ENCODE measurements around the gene TNNT2. TPM values are rescaled to one million over a fixed set of nuclear protein-coding genes. Genes with fewer than 3 reads are reported as not detected.

The TNNT2 gene
- total RNA-seq, 1 donor from 2014 or later = 3.0 TPM

DNA sequence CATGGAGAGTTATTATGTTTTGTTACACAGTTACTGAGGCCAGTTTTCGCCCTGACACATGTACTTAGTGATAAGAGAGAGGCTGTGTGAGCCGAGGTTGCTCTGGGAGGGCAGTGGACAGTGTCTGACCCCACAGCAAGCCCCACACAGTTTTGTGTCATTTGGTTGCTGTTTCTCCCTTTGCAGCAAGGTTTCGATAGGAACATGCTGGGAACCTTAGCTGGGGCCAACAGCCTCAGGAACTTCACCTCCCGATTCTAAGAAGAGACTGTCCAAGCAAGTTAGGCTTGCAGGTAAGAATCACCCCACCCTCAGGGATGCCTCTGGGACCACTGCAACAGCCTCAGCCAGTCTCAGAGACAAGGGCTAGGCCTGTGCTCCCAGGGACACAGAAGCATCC lies 48.9 kb downstream of the TNNT2 start:
- no peaks in the 10 kb centered on the region for H3K36me3 Mint-ChIP-seq (ENCODE audit: unreplicated experiment)
- TF ChIP-seq, protein P1, sequence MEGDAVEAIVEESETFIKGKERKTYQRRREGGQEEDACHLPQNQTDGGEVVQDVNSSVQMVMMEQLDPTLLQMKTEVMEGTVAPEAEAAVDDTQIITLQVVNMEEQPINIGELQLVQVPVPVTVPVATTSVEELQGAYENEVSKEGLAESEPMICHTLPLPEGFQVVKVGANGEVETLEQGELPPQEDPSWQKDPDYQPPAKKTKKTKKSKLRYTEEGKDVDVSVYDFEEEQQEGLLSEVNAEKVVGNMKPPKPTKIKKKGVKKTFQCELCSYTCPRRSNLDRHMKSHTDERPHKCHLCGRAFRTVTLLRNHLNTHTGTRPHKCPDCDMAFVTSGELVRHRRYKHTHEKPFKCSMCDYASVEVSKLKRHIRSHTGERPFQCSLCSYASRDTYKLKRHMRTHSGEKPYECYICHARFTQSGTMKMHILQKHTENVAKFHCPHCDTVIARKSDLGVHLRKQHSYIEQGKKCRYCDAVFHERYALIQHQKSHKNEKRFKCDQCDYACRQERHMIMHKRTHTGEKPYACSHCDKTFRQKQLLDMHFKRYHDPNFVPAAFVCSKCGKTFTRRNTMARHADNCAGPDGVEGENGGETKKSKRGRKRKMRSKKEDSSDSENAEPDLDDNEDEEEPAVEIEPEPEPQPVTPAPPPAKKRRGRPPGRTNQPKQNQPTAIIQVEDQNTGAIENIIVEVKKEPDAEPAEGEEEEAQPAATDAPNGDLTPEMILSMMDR (IDR thresholded peaks at IDR 0.05) = no peak

GRCh38 chr1:201327687-201328240 lies 49.7 kb downstream of the TNNT2 start:
- H3K4me1 Mint-ChIP-seq (ENCODE audit: unreplicated experiment) = peaks cover 7% of the 10 kb centered on the region
- H3K36me3 Mint-ChIP-seq (ENCODE audit: unreplicated experiment) = no peaks in the 10 kb centered on the region
- H3K9me3 Mint-ChIP-seq (ENCODE audit: unreplicated experiment) = no peaks in the 10 kb centered on the region
- no peak overlapping the region for H3K4me3 Mint-ChIP-seq (ENCODE audit: unreplicated experiment)
- H3K27ac Mint-ChIP-seq (ENCODE audit: unreplicated experiment) = no peak overlapping the region
- TF ChIP-seq, protein P1 (IDR thresholded peaks at IDR 0.05) = no peak
- peaks cover 35% of the 10 kb centered on the region for H3K27me3 Mint-ChIP-seq (ENCODE audit: unreplicated experiment)
- DNase-seq (ENCODE audit: extremely low spot score, unreplicated experiment) = no peak

More for the DNA sequence above, 48.9 kb downstream of the TNNT2 start:
- DNase-seq (ENCODE audit: extremely low spot score, unreplicated experiment) = no peak
- Mint-ChIP-seq H3K4me3 (ENCODE audit: unreplicated experiment) (no peak overlapping the region), H3K4me1 (ENCODE audit: unreplicated experiment) (peaks cover 7% of the 10 kb centered on the region), H3K9me3 (ENCODE audit: unreplicated experiment) (no peaks in the 10 kb centered on the region), H3K27ac (ENCODE audit: unreplicated experiment) (no peak overlapping the region), H3K27me3 (ENCODE audit: unreplicated experiment) (peaks cover 36% of the 10 kb centered on the region)

GRCh38 chr1:201326710-201327109 lies 50.8 kb downstream of the TNNT2 start:
- TF ChIP-seq, protein P1 (IDR thresholded peaks at IDR 0.05) = no peak
- Mint-ChIP-seq H3K4me3 (ENCODE audit: unreplicated experiment) (no peak overlapping the region), H3K4me1 (ENCODE audit: unreplicated experiment) (peaks cover 7% of the 10 kb centered on the region), H3K27me3 (ENCODE audit: unreplicated experiment) (peaks cover 35% of the 10 kb centered on the region), H3K27ac (ENCODE audit: unreplicated experiment) (no peak overlapping the region), H3K36me3 (ENCODE audit: unreplicated experiment) (no peaks in the 10 kb centered on the region), H3K9me3 (ENCODE audit: unreplicated experiment) (no peaks in the 10 kb centered on the region)
- no peak for DNase-seq (ENCODE audit: extremely low spot score, unreplicated experiment)

DNA sequence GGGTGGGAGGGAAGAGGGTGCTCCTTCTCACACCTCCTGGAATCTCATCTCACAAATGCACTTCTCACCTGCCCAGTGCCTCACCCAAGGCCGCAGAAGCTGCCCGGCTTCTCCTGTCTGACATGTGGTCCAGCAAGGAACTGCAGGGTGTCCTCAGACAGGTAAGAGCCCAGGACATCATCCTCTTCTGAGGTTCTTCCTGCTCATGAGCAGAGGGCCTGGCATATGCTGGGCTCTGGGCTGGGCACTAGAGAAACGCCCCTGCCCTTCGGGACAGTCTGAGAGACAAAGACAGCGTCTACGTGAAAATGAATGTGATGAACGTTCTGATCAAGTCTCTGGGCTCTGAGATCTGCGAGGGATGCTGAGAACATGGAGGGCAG lies 51.8 kb downstream of the TNNT2 start:
- no peak for DNase-seq (ENCODE audit: extremely low spot score, unreplicated experiment)
- Mint-ChIP-seq H3K4me3 (ENCODE audit: unreplicated experiment) (no peak overlapping the region), H3K27me3 (ENCODE audit: unreplicated experiment) (peaks cover 35% of the 10 kb centered on the region), H3K4me1 (ENCODE audit: unreplicated experiment) (peaks cover 7% of the 10 kb centered on the region), H3K27ac (ENCODE audit: unreplicated experiment) (no peak overlapping the region), H3K9me3 (ENCODE audit: unreplicated experiment) (no peaks in the 10 kb centered on the region), H3K36me3 (ENCODE audit: unreplicated experiment) (no peaks in the 10 kb centered on the region)
- TF ChIP-seq, protein P1 (IDR thresholded peaks at IDR 0.05) = no peak

GRCh38 chr1:201324821-201325677 lies 52.4 kb downstream of the TNNT2 start:
- DNase-seq (ENCODE audit: extremely low spot score, unreplicated experiment) = no peak
- H3K9me3 Mint-ChIP-seq (ENCODE audit: unreplicated experiment) = no peaks in the 10 kb centered on the region
- no peak overlapping the region for H3K4me3 Mint-ChIP-seq (ENCODE audit: unreplicated experiment)
- H3K27ac Mint-ChIP-seq (ENCODE audit: unreplicated experiment) = no peak overlapping the region
- peaks cover 7% of the 10 kb centered on the region for H3K4me1 Mint-ChIP-seq (ENCODE audit: unreplicated experiment)
- H3K36me3 Mint-ChIP-seq (ENCODE audit: unreplicated experiment) = no peaks in the 10 kb centered on the region
- peaks cover 35% of the 10 kb centered on the region for H3K27me3 Mint-ChIP-seq (ENCODE audit: unreplicated experiment)
- TF ChIP-seq, protein P1 (IDR thresholded peaks at IDR 0.05) = no peak

Measured in osteocyte (in vitro differentiated cells).